MM.1S (cell line): ENCODE measurements around the gene AADAT.

Experiments
- DNase-seq: peaks from one replicate; pipeline ENCODE4 v3.0.0-alpha.2; 2015
- H2AFZ ChIP-seq: fragments of 300-600 bp; sonication (generic); 2 replicates; pipeline ENCODE4 v1.6.0; 2016; ENCODE audit warnings: antibody characterized with exemption, low read length
- H3F3A ChIP-seq: fragments of 300-600 bp; sonication (generic); 2 replicates; pipeline ENCODE4 v1.6.1; 2016; ENCODE audit warnings: mild to moderate bottlenecking, antibody characterized with exemption, low read length, moderate library complexity, mixed read lengths; ENCODE audit not compliant: insufficient read depth
- H3K27ac ChIP-seq: fragments of 300-600 bp; sonication (generic); 2 replicates; pipeline ENCODE4 v1.5.1; 2016; ENCODE audit warnings: mild to moderate bottlenecking, low read length
- H3K27me3 ChIP-seq: fragments of 300-600 bp; sonication (generic); replicated peaks from 2 replicates; pipeline ENCODE4 v1.6.0; 2016; ENCODE audit warnings: low read length; ENCODE audit not compliant: insufficient read depth
- H3K36me3 ChIP-seq: fragments of 300-600 bp; sonication (generic); replicated peaks from 2 replicates; pipeline ENCODE4 v1.6.1; 2016; ENCODE audit warnings: mild to moderate bottlenecking, low read length, mixed read lengths; ENCODE audit not compliant: insufficient read depth
- H3K4me1 ChIP-seq: fragments of 300-600 bp; sonication (generic); 2 replicates; pipeline ENCODE4 v1.6.1; 2016; ENCODE audit warnings: low read length, mixed read lengths
- H3K4me2 ChIP-seq: fragments of 300-600 bp; sonication (generic); 2 replicates; pipeline ENCODE4 v1.6.0; 2016; ENCODE audit warnings: low read depth, low read length
- H3K4me3 ChIP-seq: fragments of 300-600 bp; sonication (generic); 2 replicates; pipeline ENCODE4 v1.5.1; 2016; ENCODE audit warnings: low read length, mixed read lengths
- H3K79me2 ChIP-seq: fragments of 300-600 bp; sonication (generic); 2 replicates; pipeline ENCODE4 v1.6.1; 2016; ENCODE audit warnings: mixed run types, low read length, mixed read lengths
- H3K9ac ChIP-seq: fragments of 300-600 bp; sonication (generic); 2 replicates; pipeline ENCODE4 v1.6.1; 2016; ENCODE audit warnings: low read length, mixed read lengths
- H3K9me2 ChIP-seq: fragments of 300-600 bp; sonication (generic); replicated peaks from 2 replicates; pipeline ENCODE4 v1.6.1; 2016; ENCODE audit warnings: mild to moderate bottlenecking, low read length, mixed read lengths; ENCODE audit not compliant: insufficient read depth
- H3K9me3 ChIP-seq: fragments of 300-600 bp; sonication (generic); replicated peaks from 2 replicates; pipeline ENCODE4 v1.6.1; 2016; ENCODE audit warnings: mild to moderate bottlenecking, low read length, mixed read lengths; ENCODE audit not compliant: insufficient read depth
- H4K20me1 ChIP-seq: fragments of 300-600 bp; sonication (generic); 2 replicates; pipeline ENCODE4 v1.6.1; 2016; ENCODE audit warnings: mild to moderate bottlenecking, low read length, moderate library complexity, mixed read lengths; ENCODE audit not compliant: insufficient read depth
- CTCF ChIP-seq: fragments of 300-600 bp; sonication (generic); IDR thresholded peaks from 2 replicates; pipeline ENCODE4 v1.5.1; 2016; ENCODE audit warnings: antibody characterized with exemption, low read length, mixed read lengths
- EZH2 ChIP-seq: fragments of 300-600 bp; sonication (generic); optimal IDR thresholded peaks from 2 replicates; pipeline ENCODE3; 2017; ENCODE audit warnings: low read depth, mild to moderate bottlenecking, antibody characterized with exemption, low read length, mixed read lengths
- EZH2phosphoT487 ChIP-seq: fragments of 300-600 bp; sonication (generic); IDR thresholded peaks from 2 replicates; pipeline ENCODE4 v1.6.1; 2018; ENCODE audit warnings: antibody characterized with exemption, low read length

AADAT gene

DNA sequence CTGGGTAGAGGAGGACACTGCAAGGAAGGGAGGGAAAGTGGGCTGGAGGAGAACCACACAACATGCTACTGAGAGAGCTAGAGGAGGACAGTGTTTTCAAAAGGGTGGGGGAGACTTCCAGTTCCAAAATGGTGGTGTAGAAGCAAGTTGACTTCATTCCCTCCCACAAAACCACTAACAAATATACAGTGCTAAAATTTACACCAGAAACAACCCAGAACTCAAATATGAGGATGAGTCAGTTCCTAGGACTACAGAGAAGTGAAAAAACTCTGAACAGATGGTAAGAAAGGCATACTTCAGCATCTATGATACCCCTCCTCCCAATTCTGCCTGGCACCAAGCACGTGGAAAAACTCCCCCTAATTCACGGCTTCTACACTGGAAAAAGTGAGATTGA lies 9.8 kb downstream of the AADAT start:
- H4K20me1 ChIP-seq: no peaks in the 10 kb centered on the region
- H3K9ac ChIP-seq: no peak overlapping the region
- H3F3A ChIP-seq: no peaks in the 10 kb centered on the region
- H3K4me3 ChIP-seq: no peak overlapping the region
- H2AFZ ChIP-seq: no peak overlapping the region
- H3K27ac ChIP-seq: no peak overlapping the region
- TF ChIP-seq EZH2 (no peak), EZH2phosphoT487 (no peak), CTCF (no peak)
- no peaks in the 10 kb centered on the region for H3K9me2 ChIP-seq
- no peaks in the 10 kb centered on the region for H3K4me1 ChIP-seq
- DNase-seq: no peak
- H3K4me2 ChIP-seq: no peak overlapping the region
- no peaks in the 10 kb centered on the region for H3K36me3 ChIP-seq
- H3K27me3 ChIP-seq: no peaks in the 10 kb centered on the region
- no peaks in the 10 kb centered on the region for H3K9me3 ChIP-seq
- H3K79me2 ChIP-seq: no peaks in the 10 kb centered on the region

DNA sequence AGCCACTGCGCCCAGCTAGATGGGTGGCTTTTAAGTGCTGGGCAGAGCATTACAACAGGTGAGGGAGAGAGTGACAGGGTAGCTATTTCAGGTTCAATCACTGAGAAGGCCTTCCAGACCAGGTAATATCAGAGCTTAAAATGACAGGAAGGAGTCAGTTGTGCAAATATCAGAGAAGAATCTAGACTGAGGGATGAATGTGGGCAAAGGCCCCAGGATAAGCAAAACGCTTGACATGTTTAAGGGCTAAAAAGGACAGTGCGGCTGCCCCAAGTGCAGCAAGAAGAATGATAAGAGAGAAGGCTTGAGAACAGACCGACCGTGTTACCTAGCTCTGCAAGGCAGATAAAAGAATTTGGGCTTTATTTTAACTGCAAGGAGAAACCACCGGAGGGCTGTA lies 18.6 kb downstream of the AADAT start:
- Histone ChIP-seq H3K36me3 (no peaks in the 10 kb centered on the region), H3K4me3 (no peak overlapping the region), H3F3A (no peaks in the 10 kb centered on the region), H3K27ac (no peak overlapping the region), H3K9me2 (no peaks in the 10 kb centered on the region), H3K9me3 (no peaks in the 10 kb centered on the region), H2AFZ (no peak overlapping the region), H3K4me1 (no peaks in the 10 kb centered on the region), H3K79me2 (no peaks in the 10 kb centered on the region), H3K9ac (no peak overlapping the region), H3K27me3 (no peaks in the 10 kb centered on the region), H3K4me2 (no peak overlapping the region), H4K20me1 (no peaks in the 10 kb centered on the region)
- TF ChIP-seq EZH2: no peak
- TF ChIP-seq CTCF: no peak
- TF ChIP-seq EZH2phosphoT487: no peak
- DNase-seq: no peak

DNA sequence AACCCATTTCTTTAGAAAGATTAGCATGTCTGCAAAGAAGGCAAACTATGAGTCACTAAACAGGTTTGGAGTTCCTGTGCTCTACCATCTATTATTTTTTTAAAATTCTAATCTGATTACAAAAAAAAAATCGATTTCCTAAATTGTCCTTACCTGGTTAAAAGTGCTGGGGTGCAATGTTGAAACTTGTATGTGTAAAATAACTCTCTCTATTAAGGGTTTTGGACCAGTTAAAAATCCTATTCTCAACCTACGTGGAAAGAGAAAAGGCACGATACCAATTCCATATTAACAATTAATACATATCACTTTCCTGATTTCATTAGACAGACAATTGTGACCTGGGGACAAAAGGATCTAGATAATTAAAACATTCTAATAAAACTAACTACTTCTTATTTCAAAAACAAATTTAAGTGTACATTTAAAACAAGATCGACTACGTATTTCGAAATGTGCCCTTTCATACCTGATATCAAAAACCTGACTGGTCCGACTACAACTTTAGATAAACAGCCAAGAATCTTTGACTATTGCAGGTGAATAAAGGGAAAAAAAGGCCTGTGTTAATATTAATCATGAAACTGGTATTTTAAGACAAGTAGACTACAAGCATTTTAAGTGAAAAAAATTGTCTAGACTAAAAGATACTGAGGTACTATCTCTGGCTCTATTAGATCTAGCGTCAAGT lies 21.2 kb downstream of the AADAT start:
- Histone ChIP-seq H3K27ac (no peak overlapping the region), H3F3A (no peaks in the 10 kb centered on the region), H3K4me1 (no peaks in the 10 kb centered on the region), H3K9me3 (no peaks in the 10 kb centered on the region), H3K9me2 (no peaks in the 10 kb centered on the region), H3K9ac (no peak overlapping the region), H2AFZ (no peak overlapping the region), H4K20me1 (no peaks in the 10 kb centered on the region), H3K4me2 (no peak overlapping the region), H3K36me3 (no peaks in the 10 kb centered on the region), H3K27me3 (no peaks in the 10 kb centered on the region), H3K4me3 (no peak overlapping the region), H3K79me2 (no peaks in the 10 kb centered on the region)
- TF ChIP-seq EZH2phosphoT487 (no peak), CTCF (no peak), EZH2 (no peak)
- DNase-seq: no peak
